Colonic mucosa (tissue), 4 donors: ENCODE data around the gene EIF2D. TPM values are rescaled to one million over a fixed set of nuclear protein-coding genes. Genes with fewer than 3 reads are reported as not detected.

Experiments used
- DNase-seq: peaks from one replicate; pipeline ENCODE4 v3.0.0-alpha.2; 2020
- H3K27ac ChIP-seq: fragments of 200-600 bp; one replicate; pipeline ENCODE4 v1.8.0; 2021
- H3K27me3 ChIP-seq: fragments of 200-600 bp; one replicate; pipeline ENCODE4 v1.8.0; 2021
- H3K36me3 ChIP-seq: fragments of 200-600 bp; one replicate; pipeline ENCODE4 v1.8.0; 2021
- H3K4me1 ChIP-seq: fragments of 200-600 bp; one replicate; pipeline ENCODE4 v1.8.0; 2021; ENCODE audit warnings: mild to moderate bottlenecking
- H3K4me3 ChIP-seq: fragments of 200-600 bp; one replicate; pipeline ENCODE4 v1.8.0; 2021
- H3K9ac ChIP-seq, 2 donors: one replicate each; pipeline ENCODE4 v1.7.0; 2013; ENCODE audit warnings: control low read depth in 2 of 2, low read depth in 2 of 2, low read length in 2 of 2
- H3K9me3 ChIP-seq: fragments of 200-600 bp; one replicate; pipeline ENCODE4 v1.8.0; 2021
- CTCF ChIP-seq: fragments of 200-600 bp; IDR thresholded peaks from one replicate; pipeline ENCODE4 v1.8.0; 2022; ENCODE audit warnings: antibody characterized with exemption, mild to moderate bottlenecking
- intact Hi-C: fragments of 100-400 bp; cut with DNase I; formaldehyde crosslinking; loops from one replicate; pipeline ENCODE4 v1.14.1; 2022
- total RNA-seq, 2 donors: library from RNA; stranded (reverse); fragmentation: NEBNext Ultra II Directional in 1 of 2; extraction: Animal tissue kit (Norgen Biotek cat#: 25700) in 1 of 2; gene quantifications; one replicate each; pipeline ENCODE4 v1.2.1, GENCODE V29; 2021
- donor health status: healthy.
- donor health status: DM: no; HTN: no; CAD: no.
- donor health status: DM: no; HTN: no; CAD: no.

The EIF2D gene
- total RNA-seq, 2 donors from 2014 or later, result 39.2 to 45.0 TPM

- no peak for DNase-seq
- no peaks in the 10 kb centered on the region for H3K27me3 ChIP-seq
- peak overlapping the region; percentile 94 for H3K4me3 ChIP-seq
- H3K4me1 ChIP-seq, result peaks cover 6% of the 10 kb centered on the region
- H3K9ac ChIP-seq, result peak overlapping the region; percentile 42 to 89
- H3K27ac ChIP-seq, result peak overlapping the region; percentile 68
- intact Hi-C loops, result loop anchor here (10.0 kb wide), 1 partner anchor 279 kb away; no protein-coding TSS in a partner anchor
- no peaks in the 10 kb centered on the region for H3K9me3 ChIP-seq
- no peak for TF ChIP-seq CTCF
- H3K36me3 ChIP-seq, result no peaks in the 10 kb centered on the region
These were observed 23.7 kb upstream of the EIF2D start for GRCh38 chr1:206635978-206636345.

GRCh38 chr1:206635080-206635977 is 23.1 kb upstream of the EIF2D start, which contains the start of gene DYRK3:
TSS of gene DYRK3 (plus strand) at chr1:206635536. CDS start at chr1:206635704, 168 bp downstream.
- peak within 1 kb of the TSS; percentile 64 to 89 for H3K9ac ChIP-seq
- intact Hi-C loops, result loop anchor here (10.0 kb wide), 1 partner anchor 279 kb away; no protein-coding TSS in a partner anchor

GRCh38 chr1:206634365-206635079 is 22.3 kb upstream of the EIF2D start:
- H3K4me3 ChIP-seq, result peak overlapping the region; percentile 94
- peak; percentile 97 for DNase-seq
- H3K4me1 ChIP-seq, result peaks cover 6% of the 10 kb centered on the region
- intact Hi-C loops, result loop anchor here (1.0 to 10.0 kb wide), 2 partner anchors 29 to 280 kb away; no protein-coding TSS in a partner anchor
- H3K27ac ChIP-seq, result peak overlapping the region; percentile 68
- H3K9ac ChIP-seq, result peak overlapping the region; percentile 44 to 64
- H3K36me3 ChIP-seq, result no peaks in the 10 kb centered on the region
- peak; percentile 76 for TF ChIP-seq CTCF
- H3K9me3 ChIP-seq, result no peaks in the 10 kb centered on the region
- H3K27me3 ChIP-seq, result no peaks in the 10 kb centered on the region

More at GRCh38 chr1:206635080-206635977, 23.1 kb upstream of the EIF2D start, which contains the start of gene DYRK3:
- H3K27ac ChIP-seq, result peak within 1 kb of the TSS; percentile 68
- no peaks in the 10 kb centered on the region for H3K9me3 ChIP-seq
- peak within 1 kb of the TSS; percentile 94 for H3K4me3 ChIP-seq
- H3K36me3 ChIP-seq, result no peaks in the 10 kb centered on the region
- H3K27me3 ChIP-seq, result no peaks in the 10 kb centered on the region
- TF ChIP-seq CTCF, result no peak
- peak; percentile 95 for DNase-seq
- H3K4me1 ChIP-seq, result peaks cover 6% of the 10 kb centered on the region

GRCh38 chr1:206633708-206634121 is 21.4 kb upstream of the EIF2D start:
- no peak overlapping the region for H3K27ac ChIP-seq
- no peaks in the 10 kb centered on the region for H3K36me3 ChIP-seq
- H3K4me1 ChIP-seq, result peaks cover 6% of the 10 kb centered on the region
- no peak for TF ChIP-seq CTCF
- H3K9me3 ChIP-seq, result no peaks in the 10 kb centered on the region
- H3K4me3 ChIP-seq, result no peak overlapping the region
- DNase-seq, result no peak
- no peaks in the 10 kb centered on the region for H3K27me3 ChIP-seq
- intact Hi-C loops, result loop anchor here (1.0 to 10.0 kb wide), 2 partner anchors 30 to 281 kb away; no protein-coding TSS in a partner anchor
- no peak overlapping the region for H3K9ac ChIP-seq

DNA sequence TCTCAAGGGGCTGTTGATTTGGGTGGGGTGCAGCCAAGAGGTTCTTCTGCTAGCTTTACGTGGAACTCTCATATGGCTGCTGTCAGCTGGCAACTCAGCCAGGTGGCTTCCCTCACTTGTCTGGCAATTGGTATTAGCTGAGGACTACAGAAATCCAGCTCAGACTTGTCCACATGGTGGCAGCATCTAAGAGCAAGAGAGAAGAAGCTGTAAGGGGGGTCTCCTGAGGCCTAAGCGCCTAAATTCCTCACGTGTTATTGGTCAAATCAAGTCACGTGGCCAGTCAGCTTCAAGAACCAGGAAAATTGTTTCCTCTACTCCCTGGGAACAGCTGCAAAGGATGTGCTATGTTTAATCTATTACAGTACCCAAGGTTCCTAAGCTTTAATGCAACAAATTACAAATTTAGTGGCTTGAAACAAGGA is 18.8 kb upstream of the EIF2D start:
- H3K4me1 ChIP-seq, result peaks cover 6% of the 10 kb centered on the region
- H3K9me3 ChIP-seq, result no peaks in the 10 kb centered on the region
- no peak overlapping the region for H3K27ac ChIP-seq
- no peaks in the 10 kb centered on the region for H3K36me3 ChIP-seq
- intact Hi-C loops, result loop anchor here (10.0 kb wide), 1 partner anchor 284 kb away; no protein-coding TSS in a partner anchor
- DNase-seq, result peak; percentile 59
- no peak for TF ChIP-seq CTCF
- no peaks in the 10 kb centered on the region for H3K27me3 ChIP-seq
- H3K9ac ChIP-seq, result no peak overlapping the region
- no peak overlapping the region for H3K4me3 ChIP-seq
